KMS-11 (cell line): ENCODE measurements around the gene S100A2.

ENCODE experiments used
- H2AFZ ChIP-seq: fragments of 200-600 bp; sonication (generic); 2 replicates; pipeline ENCODE4 v1.6.1; 2016; ENCODE audit warnings: antibody characterized with exemption, mixed run types, low read depth
- H3K27ac ChIP-seq: fragments of 200-600 bp; sonication (generic); 2 replicates; pipeline ENCODE4 v1.6.1; 2016; ENCODE audit warnings: mild to moderate bottlenecking, mixed run types
- H3K27me3 ChIP-seq: fragments of 200-600 bp; sonication (generic); 2 replicates; pipeline ENCODE4 v1.6.1; 2017; ENCODE audit warnings: mild to moderate bottlenecking, low read depth, mixed run types, moderate library complexity; ENCODE audit not compliant: insufficient read depth
- H3K36me3 ChIP-seq: fragments of 200-600 bp; sonication (generic); 2 replicates; pipeline ENCODE4 v1.6.1; 2017; ENCODE audit warnings: mild to moderate bottlenecking, mixed run types; ENCODE audit not compliant: insufficient read depth
- H3K4me1 ChIP-seq: fragments of 200-600 bp; sonication (generic); 2 replicates; pipeline ENCODE4 v1.6.1; 2016; ENCODE audit warnings: mild to moderate bottlenecking, low read depth, mixed run types; ENCODE audit not compliant: poor library complexity, severe bottlenecking
- H3K4me2 ChIP-seq: fragments of 200-600 bp; sonication (generic); 2 replicates; pipeline ENCODE4 v1.7.0; 2016; ENCODE audit warnings: mild to moderate bottlenecking, mixed run types
- H3K4me3 ChIP-seq: fragments of 200-600 bp; sonication (generic); IDR thresholded peaks from 2 replicates; pipeline ENCODE4 v1.6.1; 2017; ENCODE audit warnings: low read depth, low read length, mixed read lengths; ENCODE audit not compliant: insufficient read depth
- H3K79me2 ChIP-seq: fragments of 200-600 bp; sonication (generic); 2 replicates; pipeline ENCODE4 v1.6.1; 2016; ENCODE audit warnings: low read depth, mixed run types; ENCODE audit not compliant: insufficient read depth
- H3K9ac ChIP-seq: fragments of 200-600 bp; sonication (generic); 2 replicates; pipeline ENCODE4 v1.6.1; 2016; ENCODE audit warnings: mild to moderate bottlenecking, mixed run types
- H4K20me1 ChIP-seq: fragments of 200-600 bp; sonication (generic); 2 replicates; pipeline ENCODE4 v1.6.1; 2016; ENCODE audit warnings: mild to moderate bottlenecking, mixed run types; ENCODE audit not compliant: insufficient read depth
- CTCF ChIP-seq: fragments of 200-600 bp; sonication (generic); conservative IDR thresholded peaks from 2 replicates; pipeline ENCODE4 v1.6.1; 2017; ENCODE audit warnings: low read depth, mild to moderate bottlenecking, antibody characterized with exemption, low read length, moderate library complexity, mixed read lengths

Gene S100A2

GRCh38 chr1:153552335-153552734 lies 13.3 kb downstream of the S100A2 start:
- no peak overlapping the region for H3K4me3 ChIP-seq
- no peak overlapping the region for H2AFZ ChIP-seq
- no peak for TF ChIP-seq CTCF
- no peaks in the 10 kb centered on the region for H3K4me1 ChIP-seq
- no peak overlapping the region for H3K4me2 ChIP-seq
- no peaks in the 10 kb centered on the region for H3K27me3 ChIP-seq
- H3K79me2 ChIP-seq = no peaks in the 10 kb centered on the region
- H3K36me3 ChIP-seq = no peaks in the 10 kb centered on the region
- H3K9ac ChIP-seq = no peak overlapping the region
- no peak overlapping the region for H3K27ac ChIP-seq
- H4K20me1 ChIP-seq = no peaks in the 10 kb centered on the region

GRCh38 chr1:153550827-153551500 lies 14.7 kb downstream of the S100A2 start:
- H3K27me3 ChIP-seq = no peaks in the 10 kb centered on the region
- no peak overlapping the region for H3K9ac ChIP-seq
- H3K4me3 ChIP-seq = no peak overlapping the region
- H2AFZ ChIP-seq = no peak overlapping the region
- no peak for TF ChIP-seq CTCF
- no peak overlapping the region for H3K4me2 ChIP-seq
- H4K20me1 ChIP-seq = no peaks in the 10 kb centered on the region
- H3K36me3 ChIP-seq = no peaks in the 10 kb centered on the region
- no peak overlapping the region for H3K27ac ChIP-seq
- peaks cover 6% of the 10 kb centered on the region for H3K4me1 ChIP-seq
- no peaks in the 10 kb centered on the region for H3K79me2 ChIP-seq

- no peaks in the 10 kb centered on the region for H3K79me2 ChIP-seq
- H4K20me1 ChIP-seq = no peaks in the 10 kb centered on the region
- H2AFZ ChIP-seq = no peak overlapping the region
- H3K9ac ChIP-seq = no peak overlapping the region
- no peaks in the 10 kb centered on the region for H3K36me3 ChIP-seq
- H3K27ac ChIP-seq = no peak overlapping the region
- H3K4me2 ChIP-seq = no peak overlapping the region
- H3K4me3 ChIP-seq = no peak overlapping the region
- peaks cover 11% of the 10 kb centered on the region for H3K4me1 ChIP-seq
- TF ChIP-seq CTCF = no peak
- no peaks in the 10 kb centered on the region for H3K27me3 ChIP-seq
Measured at GRCh38 chr1:153550398-153550758, 15.3 kb downstream of the S100A2 start.

GRCh38 chr1:153549741-153550397 lies 15.8 kb downstream of the S100A2 start:
- peaks cover 16% of the 10 kb centered on the region for H3K4me1 ChIP-seq
- no peaks in the 10 kb centered on the region for H3K36me3 ChIP-seq
- no peaks in the 10 kb centered on the region for H4K20me1 ChIP-seq
- H3K27ac ChIP-seq = no peak overlapping the region
- no peak for TF ChIP-seq CTCF
- H3K27me3 ChIP-seq = no peaks in the 10 kb centered on the region
- no peak overlapping the region for H3K4me2 ChIP-seq
- no peak overlapping the region for H2AFZ ChIP-seq
- no peak overlapping the region for H3K9ac ChIP-seq
- H3K4me3 ChIP-seq = no peak overlapping the region
- no peaks in the 10 kb centered on the region for H3K79me2 ChIP-seq
